GM12874 (cell line): ENCODE results near the gene LCNL1.

Source experiments
- TF ChIP-seq, protein P1 (sequence below): IDR thresholded peaks from 2 replicates; pipeline ENCODE4 v1.5.1; 2011; ENCODE audit warnings: low read depth, mild to moderate bottlenecking, control low read depth, low read length, moderate library complexity; ENCODE audit not compliant: insufficient read depth

LCNL1 gene

DNA sequence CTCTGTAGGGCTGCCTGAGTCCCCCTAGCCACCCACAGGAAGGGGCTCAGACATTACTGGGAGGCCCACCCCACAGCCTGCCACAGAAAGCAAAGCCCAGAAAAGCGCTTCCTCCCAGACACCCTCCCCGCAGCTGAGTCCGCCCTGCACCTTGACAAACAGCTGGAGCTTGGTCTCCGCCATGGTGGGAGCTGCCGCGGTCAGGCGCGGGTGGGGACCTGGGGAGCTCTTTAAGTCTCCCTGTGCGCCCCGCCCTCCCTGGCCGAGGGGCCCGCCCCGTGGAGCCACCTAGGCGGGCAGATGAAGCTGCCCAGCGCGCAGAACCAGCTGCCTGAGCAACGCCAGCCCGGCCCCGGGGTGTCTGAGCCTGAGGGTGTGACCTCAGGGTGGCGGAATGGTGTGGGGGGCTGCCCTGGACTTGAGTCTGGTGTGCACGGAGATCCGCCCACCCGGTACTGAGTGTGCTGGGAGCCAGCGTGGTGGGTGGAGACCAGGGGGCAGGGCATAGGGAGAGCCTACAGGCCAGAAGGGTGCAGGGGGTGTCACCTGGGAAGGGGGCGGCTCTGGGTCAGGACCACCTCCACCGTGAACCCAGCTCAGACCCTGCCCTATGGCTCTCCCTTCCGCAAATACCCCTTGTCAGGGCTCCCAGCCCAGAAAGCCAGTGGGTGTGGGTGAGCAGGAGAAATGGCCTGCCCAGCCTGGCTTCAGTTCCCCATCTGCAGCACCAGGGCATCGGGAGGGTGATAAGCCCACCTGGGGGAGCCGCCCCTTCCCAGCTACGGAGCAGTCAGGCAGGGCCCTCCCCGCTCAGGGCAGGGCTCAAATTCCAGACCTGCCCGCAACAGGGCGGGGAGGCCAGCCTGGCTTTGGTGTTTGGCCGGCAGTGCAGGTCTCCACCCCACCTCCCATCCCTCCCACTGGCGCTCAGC, 13.8 kb downstream of the LCNL1 start, which contains the start of gene CLIC3:
TSS of gene CLIC3 (minus strand) at position 208 of the 932 bp plus-strand sequence. CDS start at position 183, 25 bp downstream.
- TF ChIP-seq, protein P1, sequence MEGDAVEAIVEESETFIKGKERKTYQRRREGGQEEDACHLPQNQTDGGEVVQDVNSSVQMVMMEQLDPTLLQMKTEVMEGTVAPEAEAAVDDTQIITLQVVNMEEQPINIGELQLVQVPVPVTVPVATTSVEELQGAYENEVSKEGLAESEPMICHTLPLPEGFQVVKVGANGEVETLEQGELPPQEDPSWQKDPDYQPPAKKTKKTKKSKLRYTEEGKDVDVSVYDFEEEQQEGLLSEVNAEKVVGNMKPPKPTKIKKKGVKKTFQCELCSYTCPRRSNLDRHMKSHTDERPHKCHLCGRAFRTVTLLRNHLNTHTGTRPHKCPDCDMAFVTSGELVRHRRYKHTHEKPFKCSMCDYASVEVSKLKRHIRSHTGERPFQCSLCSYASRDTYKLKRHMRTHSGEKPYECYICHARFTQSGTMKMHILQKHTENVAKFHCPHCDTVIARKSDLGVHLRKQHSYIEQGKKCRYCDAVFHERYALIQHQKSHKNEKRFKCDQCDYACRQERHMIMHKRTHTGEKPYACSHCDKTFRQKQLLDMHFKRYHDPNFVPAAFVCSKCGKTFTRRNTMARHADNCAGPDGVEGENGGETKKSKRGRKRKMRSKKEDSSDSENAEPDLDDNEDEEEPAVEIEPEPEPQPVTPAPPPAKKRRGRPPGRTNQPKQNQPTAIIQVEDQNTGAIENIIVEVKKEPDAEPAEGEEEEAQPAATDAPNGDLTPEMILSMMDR: no peak

GRCh38 chr9:136997371-136997770, 14.6 kb downstream of the LCNL1 start:
- TF ChIP-seq, protein P1: no peak

DNA sequence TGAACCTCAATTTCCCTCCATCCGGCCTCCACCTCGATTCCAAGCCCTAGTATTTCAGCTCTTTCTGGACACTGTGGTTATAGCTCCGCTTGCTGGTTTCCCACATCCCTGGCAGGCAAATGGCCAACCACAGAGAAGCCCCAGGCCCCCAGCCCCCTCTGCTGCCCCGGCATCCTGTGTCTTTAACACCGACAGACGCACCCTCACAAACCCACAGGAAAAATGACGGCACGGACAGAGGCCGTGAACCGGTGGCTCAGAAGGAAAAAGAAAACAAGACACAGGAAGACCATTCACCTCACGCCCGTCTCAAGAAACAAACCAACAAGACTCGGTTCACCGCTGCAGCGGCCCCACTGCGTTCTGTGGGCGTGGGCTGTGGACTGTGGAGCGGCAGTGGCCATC, 15.0 kb downstream of the LCNL1 start:
- TF ChIP-seq, protein P1: no peak

- TF ChIP-seq, protein P1: no peak
These were observed 17.6 kb downstream of the LCNL1 start for GRCh38 chr9:137000177-137000930.

GRCh38 chr9:137001857-137002645, 19.3 kb downstream of the LCNL1 start:
- TF ChIP-seq, protein P1: no peak

DNA sequence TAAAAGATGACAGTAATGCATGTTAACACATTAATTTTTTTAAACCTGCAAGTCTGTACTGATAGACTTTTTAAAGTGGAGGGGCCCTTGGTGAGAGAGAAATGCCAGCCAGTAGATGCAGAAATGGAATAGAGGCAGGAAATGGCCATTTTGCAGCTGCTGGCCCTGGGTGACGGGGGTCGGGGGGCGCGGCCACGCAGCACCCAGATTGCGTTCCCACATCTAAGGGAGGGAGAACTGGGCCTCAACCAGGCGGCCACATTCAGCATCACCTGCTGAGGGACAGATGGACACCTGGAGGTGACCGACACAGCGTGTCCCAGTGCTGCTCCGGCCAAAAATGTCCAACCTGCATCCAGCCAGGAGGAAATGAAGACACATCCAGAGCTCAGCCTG, 19.9 kb downstream of the LCNL1 start:
- TF ChIP-seq, protein P1: no peak

- TF ChIP-seq, protein P1: peak; percentile 34
These were observed 21.5 kb downstream of the LCNL1 start for GRCh38 chr9:137004285-137004684.
